Stimulated activated CD4-positive, alpha-beta T cell treated with anti-CD3 and anti-CD28 coated beads, Interleukin-1b, Interleukin-23, amount 100 ng/mL, for 1 hour (primary cell): ENCODE results near the gene TMEM273.
"Not testable (repeated sequence)": the region's sequence is repeated elsewhere in the genome, so short reads cannot be mapped to it uniquely, and the experiment has no call there.

ENCODE experiments used
- DNase-seq, 2 donors: peaks; one replicate each; pipeline ENCODE4 v3.0.0-alpha.2; 2020; ENCODE audit warnings: low read depth in 2 of 2

Gene TMEM273

GRCh38 chr10:49205206-49205605, 17.0 kb upstream of the TMEM273 start:
- DNase-seq: no peak

GRCh38 chr10:49204119-49204518, 15.9 kb upstream of the TMEM273 start:
- no peak for DNase-seq

GRCh38 chr10:49202266-49202665, 14.1 kb upstream of the TMEM273 start:
- no peak for DNase-seq

GRCh38 chr10:49200854-49201253, 12.7 kb upstream of the TMEM273 start:
- DNase-seq: no peak

- no peak for DNase-seq
Measured at GRCh38 chr10:49197171-49197570, 9.0 kb upstream of the TMEM273 start.

- DNase-seq: not testable (repeated sequence)
Measured at GRCh38 chr10:49195864-49196263, 7.7 kb upstream of the TMEM273 start.

- no peak for DNase-seq
Measured at GRCh38 chr10:49194212-49194920, 6.2 kb upstream of the TMEM273 start.

- DNase-seq: no peak
Measured at GRCh38 chr10:49191349-49191748, 3.2 kb upstream of the TMEM273 start.

GRCh38 chr10:49189422-49189821, 1.2 kb upstream of the TMEM273 start:
- no peak for DNase-seq

GRCh38 chr10:49187044-49187484, 1.1 kb downstream of the TMEM273 start:
- no peak for DNase-seq

GRCh38 chr10:49186613-49187012, 1.6 kb downstream of the TMEM273 start:
- DNase-seq: no peak

GRCh38 chr10:49185213-49185612, 3.0 kb downstream of the TMEM273 start:
- DNase-seq: no peak

GRCh38 chr10:49184642-49185111, 3.5 kb downstream of the TMEM273 start:
- no peak for DNase-seq

- DNase-seq: no peak
Measured at GRCh38 chr10:49183596-49184542, 4.3 kb downstream of the TMEM273 start.

- no peak for DNase-seq
Measured at GRCh38 chr10:49182776-49183175, 5.4 kb downstream of the TMEM273 start.

- DNase-seq: no peak
Measured at GRCh38 chr10:49180444-49180860, 7.7 kb downstream of the TMEM273 start.

- no peak for DNase-seq
Measured at GRCh38 chr10:49179699-49180443, 8.3 kb downstream of the TMEM273 start.

- no peak for DNase-seq
Measured at GRCh38 chr10:49178489-49179471, 9.4 kb downstream of the TMEM273 start.

GRCh38 chr10:49177391-49178355, 10.5 kb downstream of the TMEM273 start:
- DNase-seq: no peak
